ENCODE data around the gene CDK14. TPM values are rescaled to one million over a fixed set of nuclear protein-coding genes. Genes with fewer than 3 reads are reported as not detected.
A peak's percentile ranks its signal among the peaks of the same experiment; 100 is the strongest.

The CDK14 gene
- total and polyA plus RNA-seq, 10 of the 15 experiments (the other 5 are each of a cell fraction or from before 2014, with no cell fraction given), result 6.5 to 61.3 (median 24.2) TPM

- TF ChIP-seq BCLAF1 (IDR thresholded peaks at IDR 0.05), result no peak
- no peak for TF ChIP-seq CHD4 (IDR thresholded peaks at IDR 0.05)
- TF ChIP-seq RELA (IDR thresholded peaks at IDR 0.05; ENCODE audit: borderline replicate concordance, partially characterized antibody), result no peak
- TF ChIP-seq ZBTB33 (IDR thresholded peaks at IDR 0.05), result no peak
- no peak for TF ChIP-seq EGR1 (IDR thresholded peaks at IDR 0.05; ENCODE audit: borderline replicate concordance in 1 of 2, low read depth in 2 of 2, low read length in 2 of 2)
- TF ChIP-seq E4F1 (IDR thresholded peaks at IDR 0.05; ENCODE audit: borderline replicate concordance, partially characterized antibody), result no peak
- no peak for TF ChIP-seq ATF3 (IDR thresholded peaks at IDR 0.05; ENCODE audit: borderline replicate concordance, extremely low read depth, low read depth, low read length)
- no peak for TF ChIP-seq MYC (IDR thresholded peaks at IDR 0.05; ENCODE audit: insufficient read depth, insufficient read length, insufficient replicate concordance, low read length, severe bottlenecking)
- TF ChIP-seq TAF1 (IDR thresholded peaks at IDR 0.05; ENCODE audit: borderline replicate concordance, low read depth, low read length), result no peak
- TF ChIP-seq CBX5 (IDR thresholded peaks at IDR 0.05; ENCODE audit: low read depth), result peak; percentile 78; the same call in 1 of the 2 replicates
- peak in 1 of 2 experiments; percentile 93; a peak in 3 of 4 replicates for TF ChIP-seq EP300 (IDR thresholded peaks at IDR 0.05; ENCODE audit: borderline replicate concordance in 1 of 2, control insufficient read depth in 1 of 2, low read depth in 2 of 2, low read length in 2 of 2)
- TF ChIP-seq, protein P1, sequence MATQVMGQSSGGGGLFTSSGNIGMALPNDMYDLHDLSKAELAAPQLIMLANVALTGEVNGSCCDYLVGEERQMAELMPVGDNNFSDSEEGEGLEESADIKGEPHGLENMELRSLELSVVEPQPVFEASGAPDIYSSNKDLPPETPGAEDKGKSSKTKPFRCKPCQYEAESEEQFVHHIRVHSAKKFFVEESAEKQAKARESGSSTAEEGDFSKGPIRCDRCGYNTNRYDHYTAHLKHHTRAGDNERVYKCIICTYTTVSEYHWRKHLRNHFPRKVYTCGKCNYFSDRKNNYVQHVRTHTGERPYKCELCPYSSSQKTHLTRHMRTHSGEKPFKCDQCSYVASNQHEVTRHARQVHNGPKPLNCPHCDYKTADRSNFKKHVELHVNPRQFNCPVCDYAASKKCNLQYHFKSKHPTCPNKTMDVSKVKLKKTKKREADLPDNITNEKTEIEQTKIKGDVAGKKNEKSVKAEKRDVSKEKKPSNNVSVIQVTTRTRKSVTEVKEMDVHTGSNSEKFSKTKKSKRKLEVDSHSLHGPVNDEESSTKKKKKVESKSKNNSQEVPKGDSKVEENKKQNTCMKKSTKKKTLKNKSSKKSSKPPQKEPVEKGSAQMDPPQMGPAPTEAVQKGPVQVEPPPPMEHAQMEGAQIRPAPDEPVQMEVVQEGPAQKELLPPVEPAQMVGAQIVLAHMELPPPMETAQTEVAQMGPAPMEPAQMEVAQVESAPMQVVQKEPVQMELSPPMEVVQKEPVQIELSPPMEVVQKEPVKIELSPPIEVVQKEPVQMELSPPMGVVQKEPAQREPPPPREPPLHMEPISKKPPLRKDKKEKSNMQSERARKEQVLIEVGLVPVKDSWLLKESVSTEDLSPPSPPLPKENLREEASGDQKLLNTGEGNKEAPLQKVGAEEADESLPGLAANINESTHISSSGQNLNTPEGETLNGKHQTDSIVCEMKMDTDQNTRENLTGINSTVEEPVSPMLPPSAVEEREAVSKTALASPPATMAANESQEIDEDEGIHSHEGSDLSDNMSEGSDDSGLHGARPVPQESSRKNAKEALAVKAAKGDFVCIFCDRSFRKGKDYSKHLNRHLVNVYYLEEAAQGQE (IDR thresholded peaks at IDR 0.05; ENCODE audit: low read depth, low read length), result no peak
- TF ChIP-seq SMARCA5 (IDR thresholded peaks at IDR 0.05), result no peak
- TF ChIP-seq POLR2AphosphoS5 (IDR thresholded peaks at IDR 0.05; ENCODE audit: low read length), result no peak
- TF ChIP-seq HDGF (IDR thresholded peaks at IDR 0.05), result no peak
- TF ChIP-seq ETV6 (conservative IDR thresholded peaks at IDR 0.05 in 1 of 2, IDR thresholded peaks at IDR 0.05 in 1 of 2; ENCODE audit: borderline replicate concordance in 1 of 2, low read depth in 1 of 2), result no peak
- peak; percentile 92 to 94 for TF ChIP-seq IKZF2 (IDR thresholded peaks at IDR 0.05)
These were observed 220.5 kb downstream of the CDK14 start (continued) for GRCh38 chr7:90816511-90817142.

Measured in GM12878 (cell line).